IMR-90 (cell line): Measurements from ENCODE around the gene TRIM28. TPM values are rescaled to one million over a fixed set of nuclear protein-coding genes. Genes with fewer than 3 reads are reported as not detected.

ENCODE experiments used
- ATAC-seq: fragments of 200-7000 bp; cut with Tn5 transposase; 2 replicates; pipeline ENCODE4 v1.9.1; 2020; ENCODE audit warnings: low read depth, mild to moderate bottlenecking, moderate library complexity
- BruUV-seq: library from RNA; stranded (reverse); fragments of 400-500 nt; replicated peaks from 2 replicates; lab custom pipeline; 2021; lab: Mats Ljungman, UMichigan
- CTCF ChIA-PET: fragments of 300-600 bp; formaldehyde crosslinking; extraction: SDS; loops from one replicate; lab custom pipeline; 2021; ENCODE audit warnings: antibody characterized with exemption; lab: Yijun Ruan, JAX
- POLR2A ChIA-PET: fragments of 300-600 bp; sonication (Branson Sonifier 250); formaldehyde crosslinking; loops from one replicate; lab custom pipeline; 2022; ENCODE audit warnings: antibody characterized with exemption; ENCODE audit not compliant: unreplicated experiment; lab: Charles Lee
- DNase-seq: peaks from one replicate; pipeline ENCODE4 v3.0.0; 2013
- H2AFZ ChIP-seq: replicated peaks from 2 replicates; pipeline ENCODE3; 2013; ENCODE audit warnings: low read length, mild to moderate bottlenecking; ENCODE audit not compliant: poor library complexity
- H2AK5ac ChIP-seq: 2 replicates; pipeline ENCODE4 v1.6.1; 2013; ENCODE audit warnings: low read depth, low read length, inconsistent platforms
- H2AK9ac ChIP-seq: replicated peaks from 2 replicates; pipeline ENCODE3; 2013; ENCODE audit warnings: mild to moderate bottlenecking, low read depth, low read length, moderate library complexity; ENCODE audit not compliant: poor library complexity
- H2BK120ac ChIP-seq: 2 replicates; pipeline ENCODE4 v1.6.1; 2013; ENCODE audit warnings: low read depth, low read length, inconsistent platforms
- H2BK15ac ChIP-seq: 3 replicates; pipeline ENCODE4 v1.6.1; 2013; ENCODE audit warnings: low read depth, low read length, inconsistent platforms
- H2BK20ac ChIP-seq: 2 replicates; pipeline ENCODE4 v1.6.1; 2013; ENCODE audit warnings: low read depth, mild to moderate bottlenecking, inconsistent platforms, low read length, moderate library complexity
- H2BK5ac ChIP-seq: 2 replicates; pipeline ENCODE4 v1.6.1; 2013; ENCODE audit warnings: mild to moderate bottlenecking, low read depth, low read length, inconsistent platforms; ENCODE audit not compliant: poor library complexity, severe bottlenecking
- H3K14ac ChIP-seq: replicated peaks from 2 replicates; pipeline ENCODE4 v1.6.1; 2013; ENCODE audit warnings: low read depth, low read length, inconsistent platforms
- H3K18ac ChIP-seq: 2 replicates; pipeline ENCODE4 v1.6.1; 2013; ENCODE audit warnings: low read depth, low read length, control low read depth
- H3K23ac ChIP-seq: 2 replicates; pipeline ENCODE4 v1.6.1; 2013; ENCODE audit warnings: low read depth, low read length, inconsistent platforms
- H3K27ac ChIP-seq: 2 replicates; pipeline ENCODE4 v1.5.1; 2013; ENCODE audit warnings: mild to moderate bottlenecking, control low read depth, low read length; ENCODE audit not compliant: insufficient read depth
- H3K27me3 ChIP-seq: 2 replicates; pipeline ENCODE4 v1.6.1; 2013; ENCODE audit warnings: low read length; ENCODE audit not compliant: control insufficient read depth, insufficient read depth
- H3K36me3 ChIP-seq: 2 replicates; pipeline ENCODE4 v1.6.1; 2013; ENCODE audit warnings: low read length, mixed read lengths; ENCODE audit not compliant: control insufficient read depth, insufficient read depth
- H3K4ac ChIP-seq: 2 replicates; pipeline ENCODE4 v1.6.1; 2013; ENCODE audit warnings: low read depth, low read length, inconsistent platforms
- H3K4me1 ChIP-seq: 2 replicates; pipeline ENCODE4 v1.6.1; 2013; ENCODE audit warnings: low read length, mixed read lengths; ENCODE audit not compliant: control insufficient read depth, insufficient read depth
- H3K4me2 ChIP-seq: 2 replicates; pipeline ENCODE4 v1.6.1; 2013; ENCODE audit warnings: low read depth, mild to moderate bottlenecking, control low read depth, low read length, moderate library complexity
- H3K4me3 ChIP-seq: 2 replicates; pipeline ENCODE4 v1.5.1; 2013; ENCODE audit warnings: low read depth, mild to moderate bottlenecking, control low read depth, low read length, moderate library complexity; ENCODE audit not compliant: insufficient read depth
- H3K56ac ChIP-seq: 2 replicates; pipeline ENCODE4 v1.6.1; 2013; ENCODE audit warnings: low read length, inconsistent platforms; ENCODE audit not compliant: insufficient read depth; ENCODE audit errors: extremely low read depth
- H3K79me1 ChIP-seq, 2 experiments: 2 replicates each; pipeline ENCODE4 v1.6.1; 2013; ENCODE audit warnings: low read length in 2 of 2, inconsistent platforms in 1 of 2, low read depth in 1 of 2
- H3K9ac ChIP-seq: 2 replicates; pipeline ENCODE4 v1.6.1; 2013; ENCODE audit warnings: low read depth, low read length, control low read depth
- H3K9me1 ChIP-seq: 2 replicates; pipeline ENCODE4 v1.6.1; 2013; ENCODE audit warnings: low read length, inconsistent platforms; ENCODE audit not compliant: insufficient read depth
- H3K9me3 ChIP-seq: 2 replicates; pipeline ENCODE4 v1.6.1; 2013; ENCODE audit warnings: low read length; ENCODE audit not compliant: control insufficient read depth, insufficient read depth
- H4K20me1 ChIP-seq: 2 replicates; pipeline ENCODE4 v1.6.1; 2013; ENCODE audit warnings: low read length, inconsistent platforms; ENCODE audit not compliant: insufficient read depth
- H4K5ac ChIP-seq: 2 replicates; pipeline ENCODE4 v1.6.1; 2013; ENCODE audit warnings: mild to moderate bottlenecking, low read depth, low read length, control low read depth
- H4K8ac ChIP-seq, 2 experiments: 2 replicates each; pipeline ENCODE4 v1.6.1; 2013; ENCODE audit warnings: low read depth in 2 of 2, low read length in 2 of 2, control low read depth in 1 of 2, inconsistent platforms in 1 of 2
- H4K91ac ChIP-seq: 2 replicates; pipeline ENCODE4 v1.6.1; 2013; ENCODE audit warnings: low read depth, low read length, inconsistent platforms; ENCODE audit not compliant: insufficient read depth
- CEBPB ChIP-seq: IDR thresholded peaks from 2 replicates; pipeline ENCODE4 v1.6.1; 2012; ENCODE audit warnings: low read depth, low read length, improper control_type of control experiment
- FOS ChIP-seq: fragments of 150-350 bp; IDR thresholded peaks from 2 replicates; pipeline ENCODE4 v1.6.1; 2016; ENCODE audit warnings: low read depth, low read length
- MAFK ChIP-seq: IDR thresholded peaks from 2 replicates; pipeline ENCODE4 v1.6.1; 2012; ENCODE audit warnings: low read depth, low read length, improper control_type of control experiment
- MAZ ChIP-seq: IDR thresholded peaks from 2 replicates; pipeline ENCODE4 v1.6.1; 2012; ENCODE audit warnings: low read depth, mild to moderate bottlenecking, low read length, improper control_type of control experiment, moderate library complexity, borderline replicate concordance
- MXI1 ChIP-seq: IDR thresholded peaks from 2 replicates; pipeline ENCODE4 v1.6.1; 2012; ENCODE audit warnings: low read depth, mild to moderate bottlenecking, low read length, moderate library complexity, borderline replicate concordance
- NFE2L2 ChIP-seq: fragments of 150-350 bp; IDR thresholded peaks from 2 replicates; pipeline ENCODE4 v1.6.1; 2016; ENCODE audit warnings: low read depth, mild to moderate bottlenecking, low read length
- POLR2A ChIP-seq: IDR thresholded peaks from 2 replicates; pipeline ENCODE4 v1.6.1; 2012; ENCODE audit warnings: mild to moderate bottlenecking, low read depth, low read length
- RAD21 ChIP-seq: IDR thresholded peaks from 2 replicates; pipeline ENCODE4 v1.6.1; 2012; ENCODE audit warnings: low read length, improper control_type of control experiment
- RCOR1 ChIP-seq: IDR thresholded peaks from 2 replicates; pipeline ENCODE4 v1.6.1; 2012; ENCODE audit warnings: mild to moderate bottlenecking, low read length, improper control_type of control experiment; ENCODE audit not compliant: insufficient replicate concordance
- RFX5 ChIP-seq: IDR thresholded peaks from 2 replicates; pipeline ENCODE4 v1.8.0; 2012; ENCODE audit warnings: low read depth, mild to moderate bottlenecking, low read length, moderate library complexity
- SMC3 ChIP-seq: fragments of 150-350 bp; IDR thresholded peaks from 2 replicates; pipeline ENCODE4 v1.6.1; 2016; ENCODE audit warnings: low read depth, mild to moderate bottlenecking, antibody characterized with exemption, low read length, moderate library complexity
- WGBS, 2 experiments: methylation state at CpG; one replicate each; pipeline versions ENCODE4 v1.1.5 to v1.1.7; 2013; ENCODE audit warnings: missing lambda C conversion rate in 2 of 2; ENCODE audit not compliant: insufficient read length in 1 of 2; ENCODE audit errors: extremely low coverage in 2 of 2; 5-methylcytosine and 5-hydroxymethylcytosine counted together
- dilution Hi-C: fragments of 300-500 bp; cut with HindIII; formaldehyde crosslinking; loops from one replicate; pipeline ENCODE4 v1.14.3; 2018; ENCODE audit warnings: low sequenced_read_pairs; ENCODE audit not compliant: unreplicated experiment
- in situ Hi-C: fragments of 300-500 bp; cut with MboI; formaldehyde crosslinking; loops from 3 replicates; pipeline ENCODE4 v1.14.3; 2019; ENCODE audit warnings: low sequenced_read_pairs, inconsistent platforms, mixed read lengths
- intact Hi-C: fragments of 100-400 bp; cut with micrococcal nuclease; formaldehyde crosslinking; loops from 2 replicates; pipeline ENCODE4 v1.10.0; 2022
- polyA plus RNA-seq, 3 experiments: library from polyadenylated mRNA; depleted of rRNA; stranded (reverse); fragments of >200 nt; gene quantifications; 2 replicates each; pipeline ENCODE4 v1.2.3, GENCODE V29; 2012; ENCODE audit warnings: low replicate concordance in 1 of 3
- total RNA-seq: library from RNA; depleted of rRNA; stranded (reverse); fragments of >200 nt; gene quantifications from 2 replicates; pipeline ENCODE4 v1.2.3, GENCODE V29; 2012
- TF ChIP-seq, protein P1 (sequence below): conservative IDR thresholded peaks from 2 replicates; pipeline ENCODE4 v1.5.1; 2012; ENCODE audit warnings: mild to moderate bottlenecking, low read depth, low read length, improper control_type of control experiment
- TF ChIP-seq, protein P2 (sequence below): fragments of 150-350 bp; IDR thresholded peaks from 2 replicates; pipeline ENCODE4 v1.6.1; 2016; ENCODE audit warnings: low read depth, mild to moderate bottlenecking, low read length, moderate library complexity, borderline replicate concordance
- TF ChIP-seq, protein P3 (sequence below): fragments of 150-350 bp; IDR thresholded peaks from 2 replicates; pipeline ENCODE4 v1.6.1; 2017; ENCODE audit warnings: mild to moderate bottlenecking, antibody characterized with exemption, low read length, low read depth

Gene TRIM28
- total and polyA plus RNA-seq, 2 of the 4 experiments (the other 2 are of a cell fraction), result 349 to 465 TPM

DNA sequence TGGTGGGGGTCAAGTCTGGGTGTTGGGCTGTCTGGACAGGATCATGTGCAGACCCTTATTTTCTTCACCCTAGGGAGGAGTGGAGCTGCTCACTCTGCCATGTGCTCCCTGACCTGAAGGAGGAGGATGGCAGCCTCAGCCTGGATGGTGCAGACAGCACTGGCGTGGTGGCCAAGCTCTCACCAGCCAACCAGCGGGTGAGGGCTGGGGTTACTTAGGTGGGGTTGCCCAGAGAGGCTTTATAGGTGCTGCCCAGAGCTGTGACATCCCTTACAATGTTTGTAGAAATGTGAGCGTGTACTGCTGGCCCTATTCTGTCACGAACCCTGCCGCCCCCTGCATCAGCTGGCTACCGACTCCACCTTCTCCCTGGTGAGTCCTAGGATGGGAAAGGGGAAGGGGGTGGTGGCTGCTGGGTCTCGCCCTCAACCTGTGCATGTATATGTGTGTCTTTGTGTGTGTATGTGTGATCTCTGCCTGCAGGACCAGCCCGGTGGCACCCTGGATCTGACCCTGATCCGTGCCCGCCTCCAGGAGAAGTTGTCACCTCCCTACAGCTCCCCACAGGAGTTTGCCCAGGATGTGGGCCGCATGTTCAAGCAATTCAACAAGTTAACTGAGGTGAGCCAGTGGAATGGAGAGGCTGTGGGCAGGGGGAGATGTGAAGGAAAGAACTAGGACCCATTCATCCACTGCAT, 5.9 kb downstream of the TRIM28 start:
- Histone ChIP-seq H3K4me3 (no peak overlapping the region), H4K20me1 (peaks cover 70% of the 10 kb centered on the region), H3K4me1 (peaks cover 20% of the 10 kb centered on the region), H3K27ac (no peak overlapping the region), H3K4ac (no peak overlapping the region), H3K27me3 (no peaks in the 10 kb centered on the region), H4K8ac (no peak overlapping the region), H3K9me1 (peaks cover 28% of the 10 kb centered on the region), H4K91ac (no peak overlapping the region), H3K9ac (no peak overlapping the region), H3K9me3 (no peaks in the 10 kb centered on the region), H3K4me2 (no peak overlapping the region), H3K23ac (no peak overlapping the region), H2AK5ac (no peak overlapping the region), H2BK15ac (no peak overlapping the region), H3K14ac (no peak overlapping the region), H3K18ac (no peak overlapping the region), H3K56ac (no peak overlapping the region), H2BK20ac (no peak overlapping the region), H2AFZ (peak overlapping the region; percentile 45), H4K5ac (no peak overlapping the region), H3K79me1 (peaks cover 27 to 91% of the 10 kb centered on the region in 2 experiments), H2BK120ac (no peak overlapping the region), H3K36me3 (peaks cover 69% of the 10 kb centered on the region), H2AK9ac (peak overlapping the region; percentile 70), H2BK5ac (no peak overlapping the region)
- intact Hi-C loops, result no loop called here
- in situ Hi-C loops, result no loop called here
- BruUV-seq, result no TSS peak
- DNase-seq (no peak), ATAC-seq (no peak)
- WGBS, 2 experiments, result 100% methylated on average over 2 of the region's 11 CpGs; no CpG with 5 or more reads in 1 of the 2 experiments
- TF ChIP-seq, protein P1, sequence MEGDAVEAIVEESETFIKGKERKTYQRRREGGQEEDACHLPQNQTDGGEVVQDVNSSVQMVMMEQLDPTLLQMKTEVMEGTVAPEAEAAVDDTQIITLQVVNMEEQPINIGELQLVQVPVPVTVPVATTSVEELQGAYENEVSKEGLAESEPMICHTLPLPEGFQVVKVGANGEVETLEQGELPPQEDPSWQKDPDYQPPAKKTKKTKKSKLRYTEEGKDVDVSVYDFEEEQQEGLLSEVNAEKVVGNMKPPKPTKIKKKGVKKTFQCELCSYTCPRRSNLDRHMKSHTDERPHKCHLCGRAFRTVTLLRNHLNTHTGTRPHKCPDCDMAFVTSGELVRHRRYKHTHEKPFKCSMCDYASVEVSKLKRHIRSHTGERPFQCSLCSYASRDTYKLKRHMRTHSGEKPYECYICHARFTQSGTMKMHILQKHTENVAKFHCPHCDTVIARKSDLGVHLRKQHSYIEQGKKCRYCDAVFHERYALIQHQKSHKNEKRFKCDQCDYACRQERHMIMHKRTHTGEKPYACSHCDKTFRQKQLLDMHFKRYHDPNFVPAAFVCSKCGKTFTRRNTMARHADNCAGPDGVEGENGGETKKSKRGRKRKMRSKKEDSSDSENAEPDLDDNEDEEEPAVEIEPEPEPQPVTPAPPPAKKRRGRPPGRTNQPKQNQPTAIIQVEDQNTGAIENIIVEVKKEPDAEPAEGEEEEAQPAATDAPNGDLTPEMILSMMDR, result no peak
- TF ChIP-seq RCOR1 (no peak), CEBPB (no peak), MAFK (no peak), FOS (no peak), POLR2A (no peak), RFX5 (no peak), MXI1 (no peak), RAD21 (no peak), SMC3 (no peak), NFE2L2 (no peak), MAZ (no peak)
- TF ChIP-seq, protein P2, sequence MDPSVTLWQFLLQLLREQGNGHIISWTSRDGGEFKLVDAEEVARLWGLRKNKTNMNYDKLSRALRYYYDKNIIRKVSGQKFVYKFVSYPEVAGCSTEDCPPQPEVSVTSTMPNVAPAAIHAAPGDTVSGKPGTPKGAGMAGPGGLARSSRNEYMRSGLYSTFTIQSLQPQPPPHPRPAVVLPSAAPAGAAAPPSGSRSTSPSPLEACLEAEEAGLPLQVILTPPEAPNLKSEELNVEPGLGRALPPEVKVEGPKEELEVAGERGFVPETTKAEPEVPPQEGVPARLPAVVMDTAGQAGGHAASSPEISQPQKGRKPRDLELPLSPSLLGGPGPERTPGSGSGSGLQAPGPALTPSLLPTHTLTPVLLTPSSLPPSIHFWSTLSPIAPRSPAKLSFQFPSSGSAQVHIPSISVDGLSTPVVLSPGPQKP, result no peak
- TF ChIP-seq, protein P3, sequence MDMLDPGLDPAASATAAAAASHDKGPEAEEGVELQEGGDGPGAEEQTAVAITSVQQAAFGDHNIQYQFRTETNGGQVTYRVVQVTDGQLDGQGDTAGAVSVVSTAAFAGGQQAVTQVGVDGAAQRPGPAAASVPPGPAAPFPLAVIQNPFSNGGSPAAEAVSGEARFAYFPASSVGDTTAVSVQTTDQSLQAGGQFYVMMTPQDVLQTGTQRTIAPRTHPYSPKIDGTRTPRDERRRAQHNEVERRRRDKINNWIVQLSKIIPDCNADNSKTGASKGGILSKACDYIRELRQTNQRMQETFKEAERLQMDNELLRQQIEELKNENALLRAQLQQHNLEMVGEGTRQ, result no peak
- POLR2A ChIA-PET, result no interaction called here
- dilution Hi-C loops, result no loop called here
- CTCF ChIA-PET, result no interaction called here
